Measurements from ENCODE around the gene CD44.
"Not testable (repeated sequence)": the region's sequence is repeated elsewhere in the genome, so short reads cannot be mapped to it uniquely, and the experiment has no call there.

The CD44 gene

DNA sequence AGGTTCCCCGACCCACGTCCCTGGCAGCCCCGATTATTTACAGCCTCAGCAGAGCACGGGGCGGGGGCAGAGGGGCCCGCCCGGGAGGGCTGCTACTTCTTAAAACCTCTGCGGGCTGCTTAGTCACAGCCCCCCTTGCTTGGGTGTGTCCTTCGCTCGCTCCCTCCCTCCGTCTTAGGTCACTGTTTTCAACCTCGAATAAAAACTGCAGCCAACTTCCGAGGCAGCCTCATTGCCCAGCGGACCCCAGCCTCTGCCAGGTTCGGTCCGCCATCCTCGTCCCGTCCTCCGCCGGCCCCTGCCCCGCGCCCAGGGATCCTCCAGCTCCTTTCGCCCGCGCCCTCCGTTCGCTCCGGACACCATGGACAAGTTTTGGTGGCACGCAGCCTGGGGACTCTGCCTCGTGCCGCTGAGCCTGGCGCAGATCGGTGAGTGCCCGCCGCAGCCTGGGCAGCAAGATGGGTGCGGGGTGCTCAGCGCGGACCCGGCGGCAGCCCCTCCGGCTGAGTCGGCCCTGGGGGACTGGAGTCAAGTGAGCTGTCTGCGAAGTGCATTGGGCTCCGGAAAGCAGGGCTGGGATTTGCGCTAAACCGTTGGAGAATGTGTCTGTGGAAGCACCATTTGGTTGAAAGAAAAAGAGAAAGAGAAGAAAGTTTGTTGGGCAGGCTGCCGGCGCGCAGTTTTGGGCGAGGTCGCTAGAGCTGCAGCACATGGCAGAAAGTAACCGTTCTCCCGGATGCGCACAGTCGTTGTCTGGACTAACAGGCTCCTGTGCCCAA, at the start of gene CD44:
TSS of gene CD44 (plus strand) at position 229 of the 779 bp plus-strand sequence. CDS start at position 362, 133 bp downstream.
- DNase-seq = no peak

- no peak for DNase-seq
Measured at GRCh38 chr11:35089666-35090065, 49.3 kb upstream of the CD44 start.

- no peak for DNase-seq
Measured at GRCh38 chr11:35090125-35090524, 48.8 kb upstream of the CD44 start.

GRCh38 chr11:35090991-35091390, 48.0 kb upstream of the CD44 start:
- not testable (repeated sequence) for DNase-seq

GRCh38 chr11:35096723-35097122, 42.2 kb upstream of the CD44 start:
- no peak for DNase-seq

GRCh38 chr11:35097814-35098455, 41.0 kb upstream of the CD44 start:
- no peak for DNase-seq

GRCh38 chr11:35098855-35099254, 40.1 kb upstream of the CD44 start:
- no peak for DNase-seq

- DNase-seq = no peak
Measured at GRCh38 chr11:35099278-35100012, 39.5 kb upstream of the CD44 start.

- no peak for DNase-seq
Measured at GRCh38 chr11:35100013-35100383, 39.0 kb upstream of the CD44 start.

- DNase-seq = no peak
Measured at GRCh38 chr11:35101223-35101622, 37.7 kb upstream of the CD44 start.

DNA sequence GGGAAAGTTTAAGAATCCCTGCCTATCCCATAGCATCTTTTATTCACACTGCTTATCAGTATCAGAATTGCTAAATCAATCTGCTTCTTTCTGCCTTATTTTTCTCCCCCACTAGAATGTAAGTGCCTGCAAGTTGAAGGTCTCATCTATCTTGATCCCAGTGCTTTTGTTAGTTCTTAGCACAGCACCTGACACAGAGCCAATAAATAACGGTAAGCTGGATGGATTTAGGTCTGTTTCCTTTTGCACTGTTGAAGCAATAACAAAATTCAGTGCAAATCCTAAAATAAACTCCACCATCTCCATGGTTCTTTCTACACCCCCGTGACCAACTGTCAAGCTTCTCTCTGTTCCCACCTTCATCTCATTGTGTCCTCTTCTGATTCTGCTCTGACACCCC, 36.7 kb upstream of the CD44 start:
- no peak for DNase-seq

- no peak for DNase-seq
Measured at GRCh38 chr11:35103366-35104208, 35.4 kb upstream of the CD44 start.

GRCh38 chr11:35104655-35105054, 34.3 kb upstream of the CD44 start:
- DNase-seq = no peak

DNA sequence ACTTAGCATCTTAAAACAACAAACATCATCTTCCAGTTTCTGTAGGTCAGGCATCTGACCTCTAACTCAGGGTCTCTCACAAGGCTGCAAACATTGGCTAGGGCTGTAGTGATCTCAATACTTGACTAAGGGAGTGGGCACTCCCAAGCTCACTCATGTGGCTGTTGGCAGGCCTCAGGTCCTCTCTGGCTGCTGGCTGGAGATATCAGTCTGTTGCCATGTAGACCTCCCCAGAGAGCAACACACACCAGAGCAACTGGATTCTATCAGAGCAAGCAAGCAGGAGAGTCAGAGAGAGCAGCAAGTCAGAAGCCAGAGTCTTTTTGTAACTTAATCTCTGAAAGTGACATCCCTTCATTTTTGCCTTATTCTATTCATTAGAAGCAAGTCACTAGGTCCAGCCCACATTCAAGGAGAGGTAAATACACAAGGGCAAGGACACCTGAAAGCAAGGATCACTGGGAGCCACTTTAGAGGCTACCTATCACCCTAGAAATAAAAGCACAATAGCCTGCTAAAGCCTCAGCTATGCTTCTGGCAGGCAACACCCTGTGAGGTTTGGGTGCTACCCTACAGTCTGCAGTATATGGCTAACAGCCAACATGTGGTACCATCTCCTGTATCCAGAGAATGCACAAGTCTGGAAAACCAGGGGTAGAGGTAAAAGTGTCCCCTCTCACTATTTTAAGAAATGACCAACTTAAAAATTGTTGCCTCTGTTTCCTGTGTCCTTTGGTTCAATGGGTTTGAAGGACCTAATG, 33.5 kb upstream of the CD44 start:
- no peak for DNase-seq

- DNase-seq = no peak
Measured at GRCh38 chr11:35106595-35106994, 32.4 kb upstream of the CD44 start.

DNA sequence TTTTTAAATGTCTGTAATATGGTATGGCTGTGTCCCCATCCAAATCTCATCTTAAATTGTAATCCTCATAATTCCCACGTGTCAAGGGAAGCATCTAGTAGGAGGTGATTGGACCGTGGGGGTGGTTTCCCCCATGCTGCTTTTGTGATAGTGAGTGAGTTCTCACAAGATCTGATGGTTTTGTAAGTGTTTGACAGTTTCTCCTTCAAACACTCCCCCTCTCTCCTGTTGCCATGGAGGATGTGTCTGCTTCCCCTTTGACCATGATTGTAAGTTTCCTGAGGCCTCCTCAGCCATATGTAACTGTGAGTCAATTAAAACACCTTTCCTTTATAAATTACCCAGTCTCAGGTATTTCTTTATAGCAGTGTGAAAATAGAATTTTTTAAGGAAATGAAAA, 31.1 kb upstream of the CD44 start:
- DNase-seq = no peak

GRCh38 chr11:35108336-35108735, 30.6 kb upstream of the CD44 start:
- not testable (repeated sequence) for DNase-seq

GRCh38 chr11:35109041-35109440, 29.9 kb upstream of the CD44 start:
- DNase-seq = no peak

DNA sequence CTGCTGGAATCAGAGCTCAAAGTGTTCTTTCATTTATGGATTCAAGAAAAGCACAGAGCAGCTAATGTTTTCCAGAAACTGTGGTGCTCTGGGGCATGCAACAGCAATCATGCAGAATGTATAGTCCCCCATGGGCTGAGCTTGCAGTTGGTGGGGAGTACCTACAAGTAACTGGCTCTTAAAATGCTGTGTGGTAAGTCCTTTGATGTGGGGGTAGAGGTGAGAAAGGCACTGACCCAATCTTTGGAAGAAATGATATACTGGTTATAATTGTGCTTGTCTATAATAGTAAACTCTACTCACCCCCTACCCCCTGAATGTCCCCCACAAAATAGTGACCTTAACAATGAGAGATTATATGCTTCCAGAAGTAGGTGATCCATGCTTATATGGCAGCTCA, 29.1 kb upstream of the CD44 start:
- no peak for DNase-seq

DNA sequence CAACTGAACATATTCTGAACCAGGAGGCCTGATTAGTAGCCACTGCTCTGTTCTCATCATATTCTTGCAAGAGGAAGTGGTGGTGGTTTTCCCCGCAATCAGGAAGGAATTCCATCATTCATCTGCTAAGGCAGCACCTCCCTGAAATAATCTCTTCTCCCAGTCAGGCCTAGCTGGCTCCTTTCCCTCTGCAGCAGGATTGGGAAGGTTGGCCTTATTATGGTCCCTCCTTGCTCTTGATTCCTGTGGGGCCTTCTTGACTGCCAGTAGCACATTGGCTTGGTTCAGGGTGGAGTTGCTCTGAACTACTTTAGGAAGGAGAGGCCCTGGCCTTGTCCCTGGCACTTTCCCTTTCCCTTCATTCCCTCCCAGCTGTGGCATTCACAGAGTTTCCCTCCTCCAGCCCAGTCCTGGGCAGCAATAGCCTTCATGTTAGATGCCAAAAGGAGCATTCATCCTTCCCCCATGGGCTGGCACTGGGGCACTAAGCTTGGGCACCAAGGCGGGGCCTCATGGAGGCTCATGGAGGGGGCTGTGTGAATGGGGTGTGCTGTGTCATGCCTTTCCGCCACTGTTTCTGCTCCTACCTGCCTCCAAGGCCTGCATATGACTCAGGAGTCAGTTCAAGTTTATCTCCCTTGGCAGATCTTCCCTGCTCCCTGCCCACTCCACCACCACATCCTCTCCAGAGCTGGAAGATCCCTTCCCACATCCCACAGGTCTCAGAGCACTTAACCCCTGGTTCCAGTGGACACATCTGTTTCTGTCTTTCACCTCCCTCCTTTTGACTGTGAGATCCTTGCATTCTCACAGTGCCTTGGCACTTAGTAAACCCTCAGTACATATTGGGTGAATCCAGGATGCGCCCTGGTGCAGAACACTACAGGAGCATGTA, 27.6 kb upstream of the CD44 start:
- no peak for DNase-seq
